Embryonic facial prominence (tissue), 1 donor: ENCODE data around the gene PDLIM5.
"Not testable (repeated sequence)": the region's sequence is repeated elsewhere in the genome, so short reads cannot be mapped to it uniquely, and the experiment has no call there.

ENCODE experiments used
- DNase-seq: peaks from one replicate; pipeline ENCODE4 v3.0.0-alpha.2; 2016; ENCODE audit errors: extremely low spot score

The PDLIM5 gene

GRCh38 chr4:94595880-94596483 lies 144.2 kb downstream of the PDLIM5 start:
- DNase-seq = peak; percentile 42

- no peak for DNase-seq
Observed at GRCh38 chr4:94598758-94599157, 147.0 kb downstream of the PDLIM5 start.

- DNase-seq = no peak
Observed at GRCh38 chr4:94603170-94603747, 151.5 kb downstream of the PDLIM5 start.

DNA sequence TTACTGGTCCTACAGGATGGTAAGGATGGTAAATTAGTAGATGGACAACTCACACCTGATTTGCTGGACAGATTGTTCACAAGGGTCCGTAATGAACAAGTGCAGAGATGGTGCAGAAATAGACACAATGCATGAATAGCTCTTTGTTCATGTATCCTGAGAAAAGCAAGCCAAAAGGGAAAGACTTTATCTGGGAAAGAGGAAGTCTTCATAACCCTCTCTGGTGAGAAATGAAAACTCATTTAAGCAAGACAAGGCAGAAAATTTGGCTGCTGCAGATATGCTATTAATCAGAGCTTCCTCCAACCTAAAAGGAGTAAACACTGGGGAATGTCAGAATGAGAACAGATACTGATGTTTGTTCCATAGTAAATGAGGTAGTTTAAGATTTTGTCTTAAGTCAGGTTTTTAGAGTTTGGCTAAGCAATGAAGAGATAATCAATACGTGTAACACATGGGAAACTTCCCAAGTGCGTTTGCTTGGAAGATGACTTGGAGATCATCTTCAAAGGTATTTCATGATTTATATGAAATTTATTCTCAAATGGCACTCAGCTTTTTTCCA lies 153.6 kb downstream of the PDLIM5 start:
- DNase-seq = no peak

DNA sequence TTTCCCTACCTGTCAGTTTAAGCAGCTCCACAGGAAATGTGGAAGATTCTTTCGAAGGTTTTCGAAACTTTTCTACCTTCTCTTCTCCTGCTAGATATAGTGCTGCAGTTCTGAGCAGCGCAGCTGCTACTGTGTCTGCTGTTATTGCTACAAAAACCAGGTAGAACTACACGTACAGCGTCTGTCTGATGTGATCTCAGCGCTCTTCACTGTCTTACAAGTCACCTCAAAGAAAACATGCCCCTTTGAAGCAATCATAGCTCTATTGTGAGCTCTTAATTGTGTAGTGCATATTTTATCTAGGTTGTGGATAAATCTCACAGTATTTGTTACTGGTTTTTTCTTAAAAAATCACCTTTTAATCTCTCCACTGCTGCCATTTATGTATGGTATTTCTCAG lies 158.4 kb downstream of the PDLIM5 start:
- DNase-seq = no peak

DNA sequence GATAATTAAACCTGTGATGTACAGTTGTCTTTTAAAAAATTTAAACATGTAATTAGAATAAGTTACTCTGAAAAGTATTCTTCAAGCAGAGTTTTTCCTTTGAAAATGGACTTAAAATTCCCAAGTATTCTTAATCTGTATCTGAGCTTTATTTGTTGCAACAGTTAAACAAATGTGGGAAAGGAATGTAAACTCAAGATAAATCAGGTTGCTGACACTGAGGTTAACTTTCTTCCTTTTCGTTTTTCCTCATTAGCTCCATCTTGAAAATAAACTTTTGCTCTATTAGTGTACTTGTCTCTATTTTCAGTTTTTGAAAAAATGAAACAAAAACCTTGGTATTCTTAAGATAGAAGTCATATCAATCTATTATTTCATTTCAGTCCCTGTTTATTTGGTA lies 161.5 kb downstream of the PDLIM5 start:
- DNase-seq = no peak

DNA sequence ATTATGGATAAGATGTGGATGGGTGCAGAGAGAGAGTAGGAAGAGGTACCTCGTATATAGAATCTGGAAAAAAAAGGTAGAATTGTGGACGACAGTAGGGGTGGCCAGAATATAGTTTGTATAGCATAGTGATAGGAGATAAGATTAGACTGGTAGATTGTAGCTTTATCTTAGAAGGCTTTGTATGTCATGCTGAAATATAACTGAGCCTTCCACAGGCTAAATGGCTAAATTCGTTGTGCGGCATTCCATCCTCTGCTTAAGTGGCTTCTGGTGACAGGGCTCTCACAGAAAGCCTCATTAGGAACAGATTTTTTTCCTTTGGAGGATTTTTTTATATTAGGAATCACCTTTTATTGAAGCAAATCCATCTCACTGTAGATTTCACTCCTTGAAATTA lies 163.7 kb downstream of the PDLIM5 start:
- DNase-seq = no peak

- DNase-seq = no peak
Observed at GRCh38 chr4:94621491-94622080, 169.8 kb downstream of the PDLIM5 start.

DNA sequence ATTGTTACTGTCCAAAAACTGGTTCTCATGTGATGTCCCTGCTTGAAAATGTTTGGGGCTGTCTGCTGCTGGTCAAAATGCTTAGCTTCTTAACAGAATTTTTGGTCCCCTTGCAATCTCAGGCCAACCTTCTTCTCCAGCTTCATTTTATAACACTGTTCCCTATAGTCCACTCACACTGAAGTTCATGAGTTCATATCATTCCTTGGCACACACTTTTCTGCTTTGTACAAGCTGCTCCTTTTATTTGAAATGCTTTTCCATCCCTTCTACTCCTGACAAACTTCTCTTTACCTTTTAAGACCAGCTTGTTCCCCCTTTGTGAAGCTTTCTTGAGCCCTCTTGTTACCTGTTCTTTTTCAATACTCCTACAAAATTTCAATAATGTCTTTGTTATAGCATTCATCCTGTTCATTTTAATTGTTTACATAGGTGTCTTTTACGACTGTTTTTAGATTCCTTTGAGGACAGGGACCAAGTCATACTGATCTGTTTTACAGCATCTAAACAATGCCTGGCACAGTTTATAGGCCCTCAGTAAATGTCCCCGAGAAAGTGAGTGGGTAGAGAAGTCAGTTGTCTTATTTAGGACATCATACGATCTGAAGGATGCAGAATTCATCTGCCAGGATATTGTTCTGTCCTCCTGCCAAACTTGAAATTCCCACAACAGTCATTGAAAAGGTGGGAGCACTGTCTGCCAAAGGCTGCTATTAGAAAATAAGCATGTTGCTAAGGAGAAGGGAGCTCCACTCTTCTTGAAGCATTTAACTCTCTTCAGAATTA lies 171.6 kb downstream of the PDLIM5 start:
- no peak for DNase-seq

DNA sequence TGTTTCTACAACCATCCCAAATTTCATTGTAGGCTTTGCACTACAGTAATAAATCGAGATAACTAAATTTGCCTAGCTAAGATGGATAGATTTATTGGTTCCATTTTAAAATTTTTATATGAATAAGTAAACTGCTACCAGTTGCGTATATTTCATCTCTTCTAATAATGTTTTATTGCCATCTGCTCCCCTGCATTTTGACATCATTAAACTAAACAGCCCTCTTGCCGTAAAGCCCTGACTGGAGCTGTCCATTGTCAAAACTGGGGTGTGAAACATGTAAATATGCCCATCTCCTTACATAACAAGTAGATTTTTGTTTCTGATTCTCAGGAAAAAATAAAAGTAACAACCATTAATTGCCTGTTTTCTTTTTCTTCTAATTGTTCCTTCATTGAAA lies 175.2 kb downstream of the PDLIM5 start:
- no peak for DNase-seq

DNA sequence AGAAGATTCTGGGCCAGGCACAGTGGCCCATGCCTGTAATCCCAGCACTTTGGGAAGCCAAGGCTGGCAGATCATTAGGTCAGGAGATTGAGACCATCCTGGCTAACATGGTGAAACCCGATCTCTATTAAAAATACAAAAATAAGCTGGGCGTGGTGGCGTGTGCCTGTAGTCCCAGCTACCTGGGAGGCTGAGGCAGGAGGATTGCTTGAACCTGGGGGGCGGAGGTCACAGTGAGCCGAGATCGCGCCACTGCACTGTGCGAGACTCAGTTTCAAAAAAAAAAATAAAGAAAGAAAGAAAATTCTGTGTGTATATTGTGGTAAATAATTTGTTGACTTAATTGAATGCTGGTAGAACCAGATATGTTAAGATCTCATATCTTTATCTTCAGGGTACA lies 177.3 kb downstream of the PDLIM5 start:
- DNase-seq = not testable (repeated sequence)

- DNase-seq = no peak
Observed at GRCh38 chr4:94629837-94630236, 178.1 kb downstream of the PDLIM5 start.

GRCh38 chr4:94634271-94634670 lies 182.5 kb downstream of the PDLIM5 start:
- no peak for DNase-seq

DNA sequence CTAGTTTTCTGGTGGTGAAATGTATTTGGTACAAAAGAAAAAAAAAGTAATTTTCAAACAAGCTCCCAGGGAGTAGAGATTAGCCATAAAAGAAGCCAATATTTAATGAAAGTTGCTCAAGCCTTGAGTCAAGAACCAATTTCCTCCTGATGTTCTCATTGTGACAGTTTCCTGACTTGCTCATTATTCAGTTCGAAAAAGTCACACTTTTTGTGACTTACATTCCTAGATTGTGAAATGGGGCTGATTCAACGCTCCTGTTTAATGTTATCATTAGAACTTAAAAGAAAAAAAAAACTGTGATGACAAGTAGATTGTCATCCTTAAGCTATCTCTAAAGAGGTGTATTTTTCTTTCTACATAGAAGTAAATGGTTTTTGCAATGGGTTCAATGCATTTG lies 183.4 kb downstream of the PDLIM5 start:
- DNase-seq = no peak

DNA sequence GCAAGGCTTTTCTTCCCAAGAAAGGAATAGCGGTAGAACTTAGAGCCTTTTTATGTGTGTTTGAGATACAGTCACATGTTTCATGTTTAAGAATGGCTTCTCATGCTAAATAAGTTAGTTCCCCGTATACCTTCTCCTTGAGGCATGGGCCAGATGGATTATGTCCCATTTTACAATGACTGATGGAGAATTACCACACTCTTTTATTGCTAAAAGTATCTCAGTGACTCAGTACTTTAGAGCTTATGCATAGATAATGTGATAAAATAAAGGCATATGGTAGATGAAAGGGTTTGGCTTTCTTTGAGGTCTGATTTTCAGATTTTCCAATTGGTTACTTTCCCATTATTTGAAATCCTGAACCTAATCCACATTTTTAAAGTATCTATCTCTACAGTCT lies 184.3 kb downstream of the PDLIM5 start:
- DNase-seq = no peak

DNA sequence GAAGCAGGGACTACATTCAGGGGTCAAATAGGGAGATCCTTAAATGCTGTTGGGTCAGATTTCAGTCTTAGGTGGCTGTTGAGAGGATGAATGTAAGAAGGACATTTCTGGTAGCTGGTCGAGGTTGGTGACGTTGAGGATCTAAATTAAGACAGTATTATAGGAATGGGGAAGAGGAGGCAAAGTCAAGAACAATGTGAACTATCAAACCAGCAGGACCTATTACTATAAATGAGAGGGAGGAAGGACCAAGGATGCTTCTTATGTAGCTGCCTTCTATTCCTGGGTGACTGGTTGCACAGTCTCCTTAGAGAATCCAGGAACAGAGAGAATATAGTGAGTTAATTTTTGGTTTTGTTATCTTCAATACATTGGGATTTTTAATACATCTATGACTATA lies 187.6 kb downstream of the PDLIM5 start:
- DNase-seq = no peak

DNA sequence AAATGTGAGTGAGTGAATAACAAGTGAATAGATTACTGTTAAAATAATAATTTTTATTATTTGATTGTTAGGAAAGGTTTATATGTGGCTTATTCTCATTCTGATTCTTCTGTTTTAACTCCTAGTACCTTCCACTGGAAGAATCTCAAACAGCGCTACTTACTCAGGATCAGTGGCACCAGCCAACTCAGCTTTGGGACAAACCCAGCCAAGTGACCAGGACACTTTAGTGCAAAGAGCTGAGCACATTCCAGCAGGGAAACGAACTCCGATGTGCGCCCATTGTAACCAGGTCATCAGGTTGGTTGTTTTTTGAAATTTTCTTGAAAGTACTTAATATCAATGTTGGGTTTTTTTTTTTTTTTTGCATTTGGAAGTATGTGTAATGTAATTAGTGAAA lies 188.4 kb downstream of the PDLIM5 start:
- no peak for DNase-seq

GRCh38 chr4:94641702-94642560 lies 190.2 kb downstream of the PDLIM5 start:
- no peak for DNase-seq

GRCh38 chr4:94642561-94642866 lies 190.8 kb downstream of the PDLIM5 start:
- no peak for DNase-seq

DNA sequence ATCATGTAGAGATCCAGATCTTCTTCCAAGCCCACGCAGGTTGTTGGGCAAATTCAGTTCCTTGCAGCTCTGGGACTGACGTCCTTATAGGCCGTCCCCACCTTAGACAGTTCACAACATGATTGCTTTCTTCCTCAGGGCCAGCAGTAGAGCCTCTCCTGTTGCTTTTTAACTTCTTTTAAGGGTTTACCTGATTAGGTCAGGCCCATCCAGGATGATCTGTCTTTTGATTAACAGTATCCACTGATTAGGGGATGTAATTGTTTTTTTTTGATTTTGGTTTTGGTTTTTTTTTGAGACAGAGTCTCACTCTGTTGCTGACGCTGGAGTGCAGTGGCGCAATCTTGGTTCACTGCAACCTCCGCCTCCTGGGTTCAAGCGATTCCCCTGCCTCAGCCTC lies 197.0 kb downstream of the PDLIM5 start:
- no peak for DNase-seq

DNA sequence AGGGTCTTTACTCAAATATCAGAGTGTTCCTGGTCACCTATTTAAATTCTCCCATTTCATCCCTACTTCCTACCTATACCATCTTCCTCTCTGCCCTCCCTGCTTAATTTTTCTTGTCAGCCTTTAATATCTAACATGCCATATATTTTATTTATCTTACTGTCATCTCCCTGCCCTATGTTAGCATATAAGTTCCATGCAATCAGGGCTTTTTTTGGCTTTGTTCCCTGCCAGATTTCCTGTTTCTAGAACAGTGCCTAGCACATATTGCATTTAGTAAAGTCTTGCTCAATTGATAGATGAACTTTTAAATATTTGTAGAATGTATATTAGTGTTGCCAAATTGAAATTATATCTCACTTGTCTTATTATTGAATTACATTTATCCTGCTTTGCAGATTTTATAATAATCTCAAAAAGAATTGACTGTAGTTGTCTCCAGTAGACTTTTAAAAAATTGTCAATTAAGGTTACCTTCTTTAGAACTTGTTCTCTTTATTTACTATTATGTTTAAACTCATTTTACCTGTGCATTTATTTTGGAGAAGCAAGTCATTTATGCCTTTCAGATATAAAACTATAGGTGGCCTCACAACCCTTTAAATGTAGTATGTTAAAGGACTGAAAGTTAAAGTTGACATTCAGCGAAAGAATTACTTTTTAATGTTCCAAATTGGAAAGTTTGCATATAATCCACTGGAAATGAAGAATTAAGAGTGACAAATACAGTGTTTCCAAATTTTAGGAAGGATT lies 197.8 kb downstream of the PDLIM5 start:
- DNase-seq = no peak
